ENCODE data around the gene ZNF169.
"Not testable (repeated sequence)": the region's sequence is repeated elsewhere in the genome, so short reads cannot be mapped to it uniquely, and the experiment has no call there.

DNA sequence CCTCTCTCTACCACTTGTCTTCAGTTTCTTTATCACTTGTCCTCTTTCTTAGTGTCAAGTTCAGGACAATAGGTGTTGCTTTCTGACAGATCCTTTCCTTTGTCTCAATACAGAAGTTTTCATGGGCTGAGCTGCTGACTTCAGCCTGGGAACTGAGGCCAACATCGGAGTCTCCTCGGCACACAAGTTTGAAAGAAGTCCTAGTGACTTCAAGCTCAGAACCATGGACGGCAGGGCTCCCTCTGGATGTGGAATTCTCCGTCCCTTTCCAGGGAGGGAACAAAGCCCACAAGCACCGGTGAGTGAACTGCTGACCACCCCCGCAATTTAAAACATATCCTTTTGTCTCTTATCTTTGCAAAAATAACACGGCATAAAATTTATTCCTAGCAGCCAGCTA lies 79.6 kb downstream of the ZNF169 start:
- TF ChIP-seq POLR2A, EP300 (IDR thresholded peaks at IDR 0.05): not testable (repeated sequence)
- TF ChIP-seq, protein P1, sequence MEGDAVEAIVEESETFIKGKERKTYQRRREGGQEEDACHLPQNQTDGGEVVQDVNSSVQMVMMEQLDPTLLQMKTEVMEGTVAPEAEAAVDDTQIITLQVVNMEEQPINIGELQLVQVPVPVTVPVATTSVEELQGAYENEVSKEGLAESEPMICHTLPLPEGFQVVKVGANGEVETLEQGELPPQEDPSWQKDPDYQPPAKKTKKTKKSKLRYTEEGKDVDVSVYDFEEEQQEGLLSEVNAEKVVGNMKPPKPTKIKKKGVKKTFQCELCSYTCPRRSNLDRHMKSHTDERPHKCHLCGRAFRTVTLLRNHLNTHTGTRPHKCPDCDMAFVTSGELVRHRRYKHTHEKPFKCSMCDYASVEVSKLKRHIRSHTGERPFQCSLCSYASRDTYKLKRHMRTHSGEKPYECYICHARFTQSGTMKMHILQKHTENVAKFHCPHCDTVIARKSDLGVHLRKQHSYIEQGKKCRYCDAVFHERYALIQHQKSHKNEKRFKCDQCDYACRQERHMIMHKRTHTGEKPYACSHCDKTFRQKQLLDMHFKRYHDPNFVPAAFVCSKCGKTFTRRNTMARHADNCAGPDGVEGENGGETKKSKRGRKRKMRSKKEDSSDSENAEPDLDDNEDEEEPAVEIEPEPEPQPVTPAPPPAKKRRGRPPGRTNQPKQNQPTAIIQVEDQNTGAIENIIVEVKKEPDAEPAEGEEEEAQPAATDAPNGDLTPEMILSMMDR (IDR thresholded peaks at IDR 0.05), result not testable (repeated sequence)

Measured in tibial nerve (tissue), 4 donors.